GM18520 (cell line): Measurements from ENCODE around the gene AGPAT2.

Source experiments
- ATAC-seq: cut with Tn5 transposase; IDR thresholded peaks from one replicate; pipeline ENCODE4 v1.9.1; 2021; ENCODE audit not compliant: unreplicated experiment

The AGPAT2 gene

GRCh38 chr9:136689108-136689460 lies 1.8 kb upstream of the AGPAT2 start:
- no peak for ATAC-seq

- no peak for ATAC-seq
Measured at GRCh38 chr9:136688274-136689107, 1.2 kb upstream of the AGPAT2 start.

GRCh38 chr9:136687721-136688223 lies 515 bp upstream of the AGPAT2 start:
- ATAC-seq = no peak

- no peak for ATAC-seq
Measured at GRCh38 chr9:136686534-136686793, 793 bp downstream of the AGPAT2 start.

GRCh38 chr9:136685790-136686533 lies 1.3 kb downstream of the AGPAT2 start:
- ATAC-seq = no peak

- no peak for ATAC-seq
Measured at GRCh38 chr9:136685216-136685615, 2.0 kb downstream of the AGPAT2 start.

GRCh38 chr9:136684799-136685198 lies 2.5 kb downstream of the AGPAT2 start:
- no peak for ATAC-seq

- ATAC-seq = no peak
Measured at GRCh38 chr9:136684339-136684738, 2.9 kb downstream of the AGPAT2 start.

- no peak for ATAC-seq
Measured at GRCh38 chr9:136683755-136684154, 3.5 kb downstream of the AGPAT2 start.

- no peak for ATAC-seq
Measured at GRCh38 chr9:136683173-136683745, 4.0 kb downstream of the AGPAT2 start.

- ATAC-seq = no peak
Measured at GRCh38 chr9:136682710-136683109, 4.5 kb downstream of the AGPAT2 start.

- no peak for ATAC-seq
Measured at GRCh38 chr9:136681945-136682699, 5.1 kb downstream of the AGPAT2 start.

GRCh38 chr9:136681029-136681428 lies 6.2 kb downstream of the AGPAT2 start:
- no peak for ATAC-seq

- no peak for ATAC-seq
Measured at GRCh38 chr9:136679431-136679941, 7.8 kb downstream of the AGPAT2 start.

GRCh38 chr9:136678624-136679023 lies 8.6 kb downstream of the AGPAT2 start:
- no peak for ATAC-seq

- ATAC-seq = no peak
Measured at GRCh38 chr9:136678034-136678433, 9.2 kb downstream of the AGPAT2 start.

GRCh38 chr9:136676920-136677686 lies 10.2 kb downstream of the AGPAT2 start:
- ATAC-seq = no peak

- no peak for ATAC-seq
Measured at GRCh38 chr9:136676297-136676794, 10.9 kb downstream of the AGPAT2 start.

- ATAC-seq = no peak
Measured at GRCh38 chr9:136675477-136676296, 11.6 kb downstream of the AGPAT2 start.
